Stimulated activated CD4-positive, alpha-beta T cell treated with anti-CD3 and anti-CD28 coated beads, Interleukin-2, amount 100 ng/mL, for 4 hours (primary cell): ENCODE results near the gene RALGAPB.
"Not testable (repeated sequence)": the region's sequence is repeated elsewhere in the genome, so short reads cannot be mapped to it uniquely, and the experiment has no call there.

Source experiments
- DNase-seq: peaks from one replicate; pipeline ENCODE4 v3.0.0-alpha.2; 2020; ENCODE audit warnings: low read depth

RALGAPB gene

GRCh38 chr20:38497246-38497935 is 24.7 kb downstream of the RALGAPB start:
- DNase-seq, result no peak

- DNase-seq, result no peak
These were observed 26.3 kb downstream of the RALGAPB start for GRCh38 chr20:38498909-38499308.

GRCh38 chr20:38499366-38499765 is 26.7 kb downstream of the RALGAPB start:
- DNase-seq, result no peak

- no peak for DNase-seq
These were observed 29.3 kb downstream of the RALGAPB start for GRCh38 chr20:38501858-38502436.

- DNase-seq, result no peak
These were observed 31.9 kb downstream of the RALGAPB start for GRCh38 chr20:38504368-38505090.

- DNase-seq, result no peak
These were observed 32.4 kb downstream of the RALGAPB start for GRCh38 chr20:38505091-38505455.

GRCh38 chr20:38511726-38512125 is 39.1 kb downstream of the RALGAPB start:
- not testable (repeated sequence) for DNase-seq

GRCh38 chr20:38514185-38514584 is 41.5 kb downstream of the RALGAPB start:
- no peak for DNase-seq

- no peak for DNase-seq
These were observed 42.3 kb downstream of the RALGAPB start for GRCh38 chr20:38514947-38515346.

GRCh38 chr20:38515631-38516030 is 43.0 kb downstream of the RALGAPB start:
- no peak for DNase-seq

GRCh38 chr20:38519426-38519825 is 46.8 kb downstream of the RALGAPB start:
- DNase-seq, result no peak

- no peak for DNase-seq
These were observed 47.6 kb downstream of the RALGAPB start for GRCh38 chr20:38520261-38520660.

GRCh38 chr20:38523697-38524096 is 51.1 kb downstream of the RALGAPB start:
- DNase-seq, result no peak

- DNase-seq, result no peak
These were observed 55.5 kb downstream of the RALGAPB start for GRCh38 chr20:38528167-38528566.

- no peak for DNase-seq
These were observed 58.4 kb downstream of the RALGAPB start for GRCh38 chr20:38531021-38531420.

GRCh38 chr20:38534756-38535155 is 62.1 kb downstream of the RALGAPB start:
- no peak for DNase-seq

GRCh38 chr20:38536310-38536709 is 63.7 kb downstream of the RALGAPB start:
- no peak for DNase-seq

- no peak for DNase-seq
These were observed 64.5 kb downstream of the RALGAPB start for GRCh38 chr20:38537176-38537575.

GRCh38 chr20:38538789-38539188 is 66.1 kb downstream of the RALGAPB start:
- no peak for DNase-seq

- DNase-seq, result no peak
These were observed 70.6 kb downstream of the RALGAPB start for GRCh38 chr20:38543014-38543906.

GRCh38 chr20:38545771-38546170 is 73.1 kb downstream of the RALGAPB start:
- no peak for DNase-seq
